ENCODE measurements around the gene MAL.

Gene MAL

GRCh38 chr2:94996305-94997100, 29.0 kb upstream of the MAL start:
- no peak for DNase-seq (ENCODE audit: low read depth in 1 of 2, low spot score in 1 of 2)

GRCh38 chr2:94997981-94998930, 27.3 kb upstream of the MAL start:
- DNase-seq (ENCODE audit: low read depth in 1 of 2, low spot score in 1 of 2) = no peak

GRCh38 chr2:94999431-94999883, 26.1 kb upstream of the MAL start:
- DNase-seq (ENCODE audit: low read depth in 1 of 2, low spot score in 1 of 2) = no peak

- DNase-seq (ENCODE audit: low read depth in 1 of 2, low spot score in 1 of 2) = no peak
These were observed 24.4 kb upstream of the MAL start for GRCh38 chr2:95001051-95001562.

GRCh38 chr2:95001701-95002100, 23.8 kb upstream of the MAL start:
- DNase-seq (ENCODE audit: low read depth in 1 of 2, low spot score in 1 of 2) = no peak

GRCh38 chr2:95002498-95002897, 23.0 kb upstream of the MAL start:
- no peak for DNase-seq (ENCODE audit: low read depth in 1 of 2, low spot score in 1 of 2)

GRCh38 chr2:95004287-95004686, 21.2 kb upstream of the MAL start:
- DNase-seq (ENCODE audit: low read depth in 1 of 2, low spot score in 1 of 2) = no peak

- no peak for DNase-seq (ENCODE audit: low read depth in 1 of 2, low spot score in 1 of 2)
These were observed 20.8 kb upstream of the MAL start for GRCh38 chr2:95004711-95005110.

- no peak for DNase-seq (ENCODE audit: low read depth in 1 of 2, low spot score in 1 of 2)
These were observed 19.8 kb upstream of the MAL start for GRCh38 chr2:95005726-95006125.

- DNase-seq (ENCODE audit: low read depth in 1 of 2, low spot score in 1 of 2) = no peak
These were observed 18.9 kb upstream of the MAL start for GRCh38 chr2:95006588-95006987.

GRCh38 chr2:95007031-95007609, 18.4 kb upstream of the MAL start:
- no peak for DNase-seq (ENCODE audit: low read depth in 1 of 2, low spot score in 1 of 2)

GRCh38 chr2:95007822-95008221, 17.7 kb upstream of the MAL start:
- DNase-seq (ENCODE audit: low read depth in 1 of 2, low spot score in 1 of 2) = no peak

GRCh38 chr2:95008306-95008705, 17.2 kb upstream of the MAL start:
- no peak for DNase-seq (ENCODE audit: low read depth in 1 of 2, low spot score in 1 of 2)

- no peak for DNase-seq (ENCODE audit: low read depth in 1 of 2, low spot score in 1 of 2)
These were observed 16.5 kb upstream of the MAL start for GRCh38 chr2:95008996-95009395.

GRCh38 chr2:95009412-95009811, 16.1 kb upstream of the MAL start:
- no peak for DNase-seq (ENCODE audit: low read depth in 1 of 2, low spot score in 1 of 2)

- no peak for DNase-seq (ENCODE audit: low read depth in 1 of 2, low spot score in 1 of 2)
These were observed 15.4 kb upstream of the MAL start for GRCh38 chr2:95010126-95010525.

GRCh38 chr2:95010718-95011117, 14.8 kb upstream of the MAL start:
- no peak for DNase-seq (ENCODE audit: low read depth in 1 of 2, low spot score in 1 of 2)

- no peak for DNase-seq (ENCODE audit: low read depth in 1 of 2, low spot score in 1 of 2)
These were observed 12.5 kb upstream of the MAL start for GRCh38 chr2:95012881-95013550.

GRCh38 chr2:95013726-95014125, 11.8 kb upstream of the MAL start:
- no peak for DNase-seq (ENCODE audit: low read depth in 1 of 2, low spot score in 1 of 2)

GRCh38 chr2:95014126-95014708, 11.3 kb upstream of the MAL start:
- no peak for DNase-seq (ENCODE audit: low read depth in 1 of 2, low spot score in 1 of 2)
